WTC11 (cell line): ENCODE data around the gene TP53BP1. TPM values are rescaled to one million over a fixed set of nuclear protein-coding genes. Genes with fewer than 3 reads are reported as not detected.

Experiments
- ATAC-seq: fragments of 200-7000 bp; cut with Tn5 transposase; 2 replicates; pipeline ENCODE4 v1.10.0; 2021; ENCODE audit warnings: mild to moderate bottlenecking, moderate library complexity
- CTCF ChIA-PET: fragments of 300-600 bp; sonication (Branson Sonifier 250); formaldehyde crosslinking; loops from one replicate; lab custom pipeline; 2021; ENCODE audit warnings: antibody characterized with exemption; lab: Charles Lee
- POLR2A ChIA-PET: fragments of 350-600 bp; sonication (Branson Sonifier 250); formaldehyde crosslinking; loops from one replicate; lab custom pipeline; 2021; ENCODE audit warnings: antibody characterized with exemption; lab: Charles Lee
- DNase-seq: peaks from one replicate; pipeline ENCODE4 v3.0.0; 2021; ENCODE audit warnings: low spot score
- H3K27ac Mint-ChIP-seq: 2 replicates; pipeline ENCODE4 v1.8.0; 2021; ENCODE audit warnings: mixed read lengths
- H3K27me3 Mint-ChIP-seq: 2 replicates; pipeline ENCODE4 v1.8.0; 2021; ENCODE audit warnings: low read depth, mild to moderate bottlenecking, moderate library complexity, mixed read lengths
- H3K36me3 Mint-ChIP-seq: 2 replicates; pipeline ENCODE4 v1.8.0; 2021; ENCODE audit warnings: mixed read lengths
- H3K4me1 Mint-ChIP-seq: 2 replicates; pipeline ENCODE4 v1.8.0; 2022; ENCODE audit warnings: mixed read lengths
- H3K4me3 Mint-ChIP-seq: 2 replicates; pipeline ENCODE4 v1.8.0; 2021; ENCODE audit warnings: mild to moderate bottlenecking, moderate library complexity, mixed read lengths
- H3K9me3 Mint-ChIP-seq: 2 replicates; pipeline ENCODE4 v1.8.0; 2021; ENCODE audit warnings: mixed read lengths
- ATF1 ChIP-seq: sonication (generic); formaldehyde crosslinking; IDR thresholded peaks from 2 replicates; pipeline ENCODE4 v1.8.1; 2023; ENCODE audit warnings: mild to moderate bottlenecking, moderate library complexity, missing genetic modification reagents
- ETV6 ChIP-seq: sonication (generic); formaldehyde crosslinking; IDR thresholded peaks from 2 replicates; pipeline ENCODE4 v1.8.1; 2022; ENCODE audit warnings: mild to moderate bottlenecking, missing genetic modification reagents
- FOXK1 ChIP-seq: sonication (generic); formaldehyde crosslinking; IDR thresholded peaks from 2 replicates; pipeline ENCODE4 v1.8.0; 2022; ENCODE audit warnings: mild to moderate bottlenecking, moderate library complexity, missing genetic modification reagents
- GABPB1 ChIP-seq: sonication (generic); formaldehyde crosslinking; IDR thresholded peaks from 2 replicates; pipeline ENCODE4 v1.8.1; 2023; ENCODE audit warnings: mild to moderate bottlenecking, missing genetic modification reagents
- JAZF1 ChIP-seq: fragments of 250-450 bp; sonication (Bioruptor Pico); IDR thresholded peaks from 2 replicates; pipeline ENCODE4 v1.9.0; 2021; ENCODE audit warnings: moderate library complexity, mild to moderate bottlenecking, inconsistent platforms
- SP1 ChIP-seq: sonication (generic); formaldehyde crosslinking; conservative IDR thresholded peaks from 2 replicates; pipeline ENCODE4 v1.8.1; 2022; ENCODE audit warnings: missing genetic modification reagents
- ZBTB21 ChIP-seq: sonication (generic); formaldehyde crosslinking; IDR thresholded peaks from 2 replicates; pipeline ENCODE4 v1.8.1; 2023; ENCODE audit warnings: mild to moderate bottlenecking, missing genetic modification reagents, borderline replicate concordance
- ZNF121 ChIP-seq: sonication (generic); formaldehyde crosslinking; IDR thresholded peaks from 2 replicates; pipeline ENCODE4 v1.8.0; 2023; ENCODE audit warnings: missing genetic modification reagents
- ZNF671 ChIP-seq: fragments of 250-450 bp; sonication (Bioruptor Pico); IDR thresholded peaks from 2 replicates; pipeline ENCODE4 v1.8.0; 2021; ENCODE audit warnings: mild to moderate bottlenecking
- total RNA-seq: library from RNA; stranded (reverse); gene quantifications from 3 replicates; pipeline ENCODE4 v1.2.3, GENCODE V29; 2021
- TF ChIP-seq, protein P1 (sequence below): fragments of 200-600 bp; IDR thresholded peaks from 2 replicates; pipeline ENCODE4 v1.8.0; 2022; ENCODE audit warnings: antibody characterized with exemption
- TF ChIP-seq, protein P2 (sequence below): sonication (generic); formaldehyde crosslinking; IDR thresholded peaks from 2 replicates; pipeline ENCODE4 v1.8.0; 2022; ENCODE audit warnings: mild to moderate bottlenecking, missing genetic modification reagents
- TF ChIP-seq, protein P3 (sequence below): fragments of 250-450 bp; sonication (Bioruptor Pico); IDR thresholded peaks from 2 replicates; pipeline ENCODE4 v1.9.0; 2021; ENCODE audit warnings: moderate library complexity, mild to moderate bottlenecking, inconsistent platforms, borderline replicate concordance
- TF ChIP-seq, protein P4 (sequence below): sonication (generic); formaldehyde crosslinking; IDR thresholded peaks from 2 replicates; pipeline ENCODE4 v1.8.1; 2022; ENCODE audit warnings: low read depth, missing genetic modification reagents, borderline replicate concordance
- TF ChIP-seq, protein P5 (sequence below): sonication (generic); formaldehyde crosslinking; IDR thresholded peaks from 2 replicates; pipeline ENCODE4 v1.8.0; 2023; ENCODE audit warnings: missing genetic modification reagents, mild to moderate bottlenecking, borderline replicate concordance
- TF ChIP-seq, protein P6 (sequence below): sonication (generic); formaldehyde crosslinking; IDR thresholded peaks from 2 replicates; pipeline ENCODE4 v1.8.0; 2023; ENCODE audit warnings: missing genetic modification reagents

The TP53BP1 gene
- total RNA-seq, 1 experiment from 2014 or later = 67.1 TPM

DNA sequence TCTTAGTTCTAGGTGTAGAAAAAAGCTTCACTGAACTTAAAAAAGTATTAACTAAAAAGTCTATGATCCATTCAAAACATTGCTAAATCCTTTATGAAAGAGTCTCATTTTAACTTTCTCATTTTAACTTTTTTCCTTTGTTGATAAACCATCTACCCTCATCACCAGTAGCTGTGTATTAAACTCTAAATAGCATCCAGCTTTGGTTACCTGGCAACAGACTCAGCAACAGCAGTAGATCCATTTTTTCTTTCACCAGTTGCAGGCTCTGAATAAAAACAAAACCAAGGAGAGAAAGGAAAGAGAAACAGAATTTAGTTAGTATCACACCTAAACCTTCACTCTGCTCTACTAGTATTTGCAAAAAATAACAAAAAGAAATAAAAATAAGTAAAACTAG is 51.6 kb downstream of the TP53BP1 start:
- Mint-ChIP-seq H3K4me1 (peaks cover 7% of the 10 kb centered on the region), H3K36me3 (peaks cover 56% of the 10 kb centered on the region), H3K9me3 (no peaks in the 10 kb centered on the region), H3K27ac (peak overlapping the region; percentile 64), H3K27me3 (no peaks in the 10 kb centered on the region), H3K4me3 (no peak overlapping the region)
- ChIA-PET CTCF (interaction anchor here (0.6 to 2.5 kb wide), 8 partner anchors 22 to 86 kb away, joined by 3 to 15 read pairs (median 6); partner anchors contain the start of genes MAP1A, TUBGCP4 and ZSCAN29), POLR2A (no interaction called here)
- TF ChIP-seq, protein P1, sequence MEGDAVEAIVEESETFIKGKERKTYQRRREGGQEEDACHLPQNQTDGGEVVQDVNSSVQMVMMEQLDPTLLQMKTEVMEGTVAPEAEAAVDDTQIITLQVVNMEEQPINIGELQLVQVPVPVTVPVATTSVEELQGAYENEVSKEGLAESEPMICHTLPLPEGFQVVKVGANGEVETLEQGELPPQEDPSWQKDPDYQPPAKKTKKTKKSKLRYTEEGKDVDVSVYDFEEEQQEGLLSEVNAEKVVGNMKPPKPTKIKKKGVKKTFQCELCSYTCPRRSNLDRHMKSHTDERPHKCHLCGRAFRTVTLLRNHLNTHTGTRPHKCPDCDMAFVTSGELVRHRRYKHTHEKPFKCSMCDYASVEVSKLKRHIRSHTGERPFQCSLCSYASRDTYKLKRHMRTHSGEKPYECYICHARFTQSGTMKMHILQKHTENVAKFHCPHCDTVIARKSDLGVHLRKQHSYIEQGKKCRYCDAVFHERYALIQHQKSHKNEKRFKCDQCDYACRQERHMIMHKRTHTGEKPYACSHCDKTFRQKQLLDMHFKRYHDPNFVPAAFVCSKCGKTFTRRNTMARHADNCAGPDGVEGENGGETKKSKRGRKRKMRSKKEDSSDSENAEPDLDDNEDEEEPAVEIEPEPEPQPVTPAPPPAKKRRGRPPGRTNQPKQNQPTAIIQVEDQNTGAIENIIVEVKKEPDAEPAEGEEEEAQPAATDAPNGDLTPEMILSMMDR = no peak
- no peak for TF ChIP-seq ZNF121
- no peak for TF ChIP-seq JAZF1
- TF ChIP-seq FOXK1 (CRISPR knock-in tag) = no peak
- TF ChIP-seq GABPB1 = no peak
- TF ChIP-seq, protein P2, sequence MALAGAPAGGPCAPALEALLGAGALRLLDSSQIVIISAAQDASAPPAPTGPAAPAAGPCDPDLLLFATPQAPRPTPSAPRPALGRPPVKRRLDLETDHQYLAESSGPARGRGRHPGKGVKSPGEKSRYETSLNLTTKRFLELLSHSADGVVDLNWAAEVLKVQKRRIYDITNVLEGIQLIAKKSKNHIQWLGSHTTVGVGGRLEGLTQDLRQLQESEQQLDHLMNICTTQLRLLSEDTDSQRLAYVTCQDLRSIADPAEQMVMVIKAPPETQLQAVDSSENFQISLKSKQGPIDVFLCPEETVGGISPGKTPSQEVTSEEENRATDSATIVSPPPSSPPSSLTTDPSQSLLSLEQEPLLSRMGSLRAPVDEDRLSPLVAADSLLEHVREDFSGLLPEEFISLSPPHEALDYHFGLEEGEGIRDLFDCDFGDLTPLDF (CRISPR knock-in tag) = no peak
- TF ChIP-seq ATF1 (CRISPR knock-in tag) = no peak
- TF ChIP-seq, protein P3, sequence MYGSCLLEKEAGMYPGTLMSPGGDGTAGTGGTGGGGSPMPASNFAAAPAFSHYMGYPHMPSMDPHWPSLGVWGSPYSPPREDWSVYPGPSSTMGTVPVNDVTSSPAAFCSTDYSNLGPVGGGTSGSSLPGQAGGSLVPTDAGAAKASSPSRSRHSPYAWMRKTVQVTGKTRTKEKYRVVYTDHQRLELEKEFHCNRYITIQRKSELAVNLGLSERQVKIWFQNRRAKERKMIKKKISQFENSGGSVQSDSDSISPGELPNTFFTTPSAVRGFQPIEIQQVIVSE (CRISPR knock-in tag) = no peak
- TF ChIP-seq, protein P4, sequence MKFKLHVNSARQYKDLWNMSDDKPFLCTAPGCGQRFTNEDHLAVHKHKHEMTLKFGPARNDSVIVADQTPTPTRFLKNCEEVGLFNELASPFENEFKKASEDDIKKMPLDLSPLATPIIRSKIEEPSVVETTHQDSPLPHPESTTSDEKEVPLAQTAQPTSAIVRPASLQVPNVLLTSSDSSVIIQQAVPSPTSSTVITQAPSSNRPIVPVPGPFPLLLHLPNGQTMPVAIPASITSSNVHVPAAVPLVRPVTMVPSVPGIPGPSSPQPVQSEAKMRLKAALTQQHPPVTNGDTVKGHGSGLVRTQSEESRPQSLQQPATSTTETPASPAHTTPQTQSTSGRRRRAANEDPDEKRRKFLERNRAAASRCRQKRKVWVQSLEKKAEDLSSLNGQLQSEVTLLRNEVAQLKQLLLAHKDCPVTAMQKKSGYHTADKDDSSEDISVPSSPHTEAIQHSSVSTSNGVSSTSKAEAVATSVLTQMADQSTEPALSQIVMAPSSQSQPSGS (CRISPR knock-in tag) = no peak
- TF ChIP-seq, protein P5, sequence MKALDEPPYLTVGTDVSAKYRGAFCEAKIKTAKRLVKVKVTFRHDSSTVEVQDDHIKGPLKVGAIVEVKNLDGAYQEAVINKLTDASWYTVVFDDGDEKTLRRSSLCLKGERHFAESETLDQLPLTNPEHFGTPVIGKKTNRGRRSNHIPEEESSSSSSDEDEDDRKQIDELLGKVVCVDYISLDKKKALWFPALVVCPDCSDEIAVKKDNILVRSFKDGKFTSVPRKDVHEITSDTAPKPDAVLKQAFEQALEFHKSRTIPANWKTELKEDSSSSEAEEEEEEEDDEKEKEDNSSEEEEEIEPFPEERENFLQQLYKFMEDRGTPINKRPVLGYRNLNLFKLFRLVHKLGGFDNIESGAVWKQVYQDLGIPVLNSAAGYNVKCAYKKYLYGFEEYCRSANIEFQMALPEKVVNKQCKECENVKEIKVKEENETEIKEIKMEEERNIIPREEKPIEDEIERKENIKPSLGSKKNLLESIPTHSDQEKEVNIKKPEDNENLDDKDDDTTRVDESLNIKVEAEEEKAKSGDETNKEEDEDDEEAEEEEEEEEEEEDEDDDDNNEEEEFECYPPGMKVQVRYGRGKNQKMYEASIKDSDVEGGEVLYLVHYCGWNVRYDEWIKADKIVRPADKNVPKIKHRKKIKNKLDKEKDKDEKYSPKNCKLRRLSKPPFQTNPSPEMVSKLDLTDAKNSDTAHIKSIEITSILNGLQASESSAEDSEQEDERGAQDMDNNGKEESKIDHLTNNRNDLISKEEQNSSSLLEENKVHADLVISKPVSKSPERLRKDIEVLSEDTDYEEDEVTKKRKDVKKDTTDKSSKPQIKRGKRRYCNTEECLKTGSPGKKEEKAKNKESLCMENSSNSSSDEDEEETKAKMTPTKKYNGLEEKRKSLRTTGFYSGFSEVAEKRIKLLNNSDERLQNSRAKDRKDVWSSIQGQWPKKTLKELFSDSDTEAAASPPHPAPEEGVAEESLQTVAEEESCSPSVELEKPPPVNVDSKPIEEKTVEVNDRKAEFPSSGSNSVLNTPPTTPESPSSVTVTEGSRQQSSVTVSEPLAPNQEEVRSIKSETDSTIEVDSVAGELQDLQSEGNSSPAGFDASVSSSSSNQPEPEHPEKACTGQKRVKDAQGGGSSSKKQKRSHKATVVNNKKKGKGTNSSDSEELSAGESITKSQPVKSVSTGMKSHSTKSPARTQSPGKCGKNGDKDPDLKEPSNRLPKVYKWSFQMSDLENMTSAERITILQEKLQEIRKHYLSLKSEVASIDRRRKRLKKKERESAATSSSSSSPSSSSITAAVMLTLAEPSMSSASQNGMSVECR (CRISPR knock-in tag) = no peak
- no peak for TF ChIP-seq ZBTB21
- TF ChIP-seq ETV6 (CRISPR knock-in tag) = no peak
- ATAC-seq (no peak), DNase-seq (no peak)

DNA sequence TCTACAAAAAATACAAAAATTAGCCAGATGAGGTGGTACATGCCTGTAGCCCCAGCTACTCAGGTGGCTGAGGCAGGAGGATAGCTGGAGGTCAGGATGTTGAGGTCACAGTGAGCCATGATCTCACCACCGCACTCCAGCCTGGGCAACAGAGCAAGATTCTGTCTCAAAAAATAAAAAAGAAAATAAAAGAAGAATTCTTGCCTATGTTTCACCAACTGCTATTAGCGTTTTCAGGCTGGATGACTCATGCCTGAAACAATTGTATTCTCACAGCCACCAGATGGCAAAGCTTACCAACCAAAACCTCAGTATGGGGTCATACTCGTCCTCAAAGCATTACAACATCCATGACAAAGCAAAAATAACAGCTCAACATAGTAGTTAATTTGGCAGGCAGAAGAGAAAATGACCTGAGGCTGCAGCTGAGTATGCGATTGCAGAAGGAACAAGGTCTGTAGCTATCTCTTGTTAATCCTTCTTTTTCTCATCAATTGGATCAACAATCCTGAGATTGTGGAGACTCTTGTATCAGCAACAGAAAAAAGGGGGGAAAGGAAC is 52.2 kb downstream of the TP53BP1 start:
- H3K4me3 Mint-ChIP-seq = no peak overlapping the region
- H3K36me3 Mint-ChIP-seq = peaks cover 56% of the 10 kb centered on the region

More for the DNA sequence above, 52.2 kb downstream of the TP53BP1 start:
- no peaks in the 10 kb centered on the region for H3K27me3 Mint-ChIP-seq
- no peak overlapping the region; the same call in 1 of the 2 replicates for H3K27ac Mint-ChIP-seq
- peaks cover 7% of the 10 kb centered on the region for H3K4me1 Mint-ChIP-seq
- TF ChIP-seq GABPB1 (peak; percentile 59; the same call in 1 of the 2 replicates), SP1 (CRISPR knock-in tag) (no peak), ZNF671 (CRISPR knock-in tag) (no peak)
- TF ChIP-seq, protein P6, sequence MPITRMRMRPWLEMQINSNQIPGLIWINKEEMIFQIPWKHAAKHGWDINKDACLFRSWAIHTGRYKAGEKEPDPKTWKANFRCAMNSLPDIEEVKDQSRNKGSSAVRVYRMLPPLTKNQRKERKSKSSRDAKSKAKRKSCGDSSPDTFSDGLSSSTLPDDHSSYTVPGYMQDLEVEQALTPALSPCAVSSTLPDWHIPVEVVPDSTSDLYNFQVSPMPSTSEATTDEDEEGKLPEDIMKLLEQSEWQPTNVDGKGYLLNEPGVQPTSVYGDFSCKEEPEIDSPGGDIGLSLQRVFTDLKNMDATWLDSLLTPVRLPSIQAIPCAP (CRISPR knock-in tag) = no peak
- ATAC-seq = peak; percentile 38; the same call in 1 of the 2 replicates
- H3K9me3 Mint-ChIP-seq = no peaks in the 10 kb centered on the region
- no peak for DNase-seq
- ChIA-PET CTCF (interaction anchor here (1.0 to 2.5 kb wide), 7 partner anchors 22 to 87 kb away, joined by 3 to 15 read pairs (median 6); partner anchors contain the start of genes MAP1A, TUBGCP4 and ZSCAN29), POLR2A (interaction anchor here (0.6 kb wide), 1 partner anchor 8 kb away, joined by 3 read pairs; no protein-coding TSS in a partner anchor)
